B cell (primary cell): ENCODE data around the gene IDS. TPM values are rescaled to one million over a fixed set of nuclear protein-coding genes. Genes with fewer than 3 reads are reported as not detected.

Experiments used
- ATAC-seq: fragments of 200-7000 bp; cut with Tn5 transposase; one replicate; pipeline ENCODE4 v1.10.0; 2021; ENCODE audit warnings: low read depth, mild to moderate bottlenecking, moderate number of reproducible peaks, moderate library complexity
- CTCF ChIA-PET: fragments of 350-600 bp; sonication (Branson Sonifier 250); formaldehyde crosslinking; loops from one replicate; lab custom pipeline; 2021; ENCODE audit warnings: antibody characterized with exemption, inconsistent platforms; lab: Charles Lee
- POLR2A ChIA-PET: fragments of 350-600 bp; sonication (Branson Sonifier 250); formaldehyde crosslinking; loops from one replicate; lab custom pipeline; 2021; ENCODE audit warnings: antibody characterized with exemption; lab: Charles Lee
- DNase-seq: peaks from one replicate; pipeline ENCODE4 v3.0.0; 2013
- H2AFZ ChIP-seq: 2 replicates; pipeline ENCODE4 v1.6.1; 2012; ENCODE audit warnings: mild to moderate bottlenecking, low read depth, low read length; ENCODE audit not compliant: insufficient read depth, poor library complexity, severe bottlenecking
- H3K27ac ChIP-seq, 2 donors: 1 replicate in 1 of 2; 2 replicates in 1 of 2; pipeline ENCODE4 v1.5.1; 2012 to 2013; ENCODE audit warnings: low read length in 2 of 2, mild to moderate bottlenecking in 2 of 2, moderate library complexity in 1 of 2
- H3K27me3 ChIP-seq, 4 experiments: fragments of 200-600 bp in 1 of 4; sonication (generic) in 1 of 4; replicated peaks in 1 of 4; 1 replicate in 2 of 4; 2 replicates in 2 of 4; pipeline versions ENCODE4 v1.6.1 to v1.7.0; 2013 to 2016; ENCODE audit warnings: low read length in 3 of 4, mild to moderate bottlenecking in 2 of 4, mixed read lengths in 1 of 4, moderate library complexity in 1 of 4; ENCODE audit not compliant: insufficient read depth in 4 of 4, control insufficient read depth in 3 of 4; ENCODE audit errors: control extremely low read depth in 1 of 4
- H3K36me3 ChIP-seq, 2 experiments: replicated peaks in 1 of 2; 1 replicate in 1 of 2; 2 replicates in 1 of 2; pipeline versions ENCODE4 v1.6.1 to v1.7.1; 2013; ENCODE audit warnings: low read length in 1 of 2; ENCODE audit not compliant: insufficient read depth in 2 of 2, control insufficient read depth in 1 of 2; ENCODE audit errors: control extremely low read depth in 1 of 2, extremely low read depth in 1 of 2
- H3K4me1 ChIP-seq, 2 donors: fragments of 200-600 bp in 1 of 2; sonication (generic) in 1 of 2; 1 replicate in 1 of 2; 2 replicates in 1 of 2; pipeline versions ENCODE4 v1.5.1 to v1.6.1; 2013 to 2017; ENCODE audit warnings: low read length in 2 of 2; ENCODE audit not compliant: control insufficient read depth in 2 of 2, insufficient read depth in 2 of 2
- H3K4me2 ChIP-seq: replicated peaks from 2 replicates; pipeline ENCODE3; 2012; ENCODE audit warnings: mild to moderate bottlenecking, low read depth, low read length; ENCODE audit not compliant: poor library complexity, severe bottlenecking
- H3K4me3 ChIP-seq, 5 experiments: fragments of 200-600 bp in 1 of 5; sonication (generic) in 1 of 5; 1 replicate in 3 of 5; 2 replicates in 2 of 5; pipeline versions ENCODE4 v1.5.1 to v1.7.0; 2011 to 2016; ENCODE audit warnings: low read length in 4 of 5, mild to moderate bottlenecking in 4 of 5, low read depth in 2 of 5, control low read depth in 1 of 5, moderate library complexity in 1 of 5; ENCODE audit not compliant: insufficient read depth in 1 of 5; ENCODE audit errors: control extremely low read depth in 1 of 5, extremely low read depth in 1 of 5
- H3K79me2 ChIP-seq: fragments of 200-600 bp; sonication (generic); one replicate; pipeline ENCODE4 v1.6.0; 2016; ENCODE audit warnings: low read length; ENCODE audit not compliant: control insufficient read depth, insufficient read depth
- H3K9ac ChIP-seq: fragments of 200-600 bp; sonication (generic); 2 replicates; pipeline ENCODE4 v1.6.1; 2017; ENCODE audit warnings: mild to moderate bottlenecking, low read length, moderate library complexity
- H3K9me3 ChIP-seq, 3 donors: one replicate each; pipeline versions ENCODE4 v1.6.1 to v1.7.1; 2013; ENCODE audit warnings: low read length in 2 of 3; ENCODE audit not compliant: control insufficient read depth in 2 of 3, insufficient read depth in 1 of 3; ENCODE audit errors: control extremely low read depth in 1 of 3
- H4K20me1 ChIP-seq: 2 replicates; pipeline ENCODE4 v1.6.0; 2012; ENCODE audit warnings: mild to moderate bottlenecking, low read length; ENCODE audit not compliant: insufficient read depth, control insufficient read depth, poor library complexity, severe bottlenecking
- H3K27ac Mint-ChIP-seq: one replicate; pipeline ENCODE4 v1.8.0; 2021; ENCODE audit warnings: mixed read lengths
- H3K27me3 Mint-ChIP-seq: one replicate; pipeline ENCODE4 v1.8.0; 2021; ENCODE audit warnings: mixed read lengths
- H3K4me1 Mint-ChIP-seq: one replicate; pipeline ENCODE4 v1.8.0; 2021; ENCODE audit warnings: mixed read lengths
- H3K4me3 Mint-ChIP-seq: one replicate; pipeline ENCODE4 v1.8.0; 2021; ENCODE audit warnings: mixed read lengths
- H3K9me3 Mint-ChIP-seq: one replicate; pipeline ENCODE4 v1.8.0; 2022; ENCODE audit warnings: mixed read lengths; ENCODE audit not compliant: insufficient read depth
- CTCF ChIP-seq: fragments of 200-600 bp; IDR thresholded peaks from one replicate; pipeline ENCODE4 v1.8.0; 2022; ENCODE audit warnings: antibody characterized with exemption, mild to moderate bottlenecking
- EZH2 ChIP-seq: IDR thresholded peaks from 2 replicates; pipeline ENCODE4 v1.6.1; 2012; ENCODE audit warnings: borderline replicate concordance, low read depth, mild to moderate bottlenecking, moderate library complexity, low read length; ENCODE audit not compliant: insufficient read depth, poor library complexity, severe bottlenecking
- WGBS: methylation state at CpG from one replicate; pipeline ENCODE4 v1.1.5; 2013; ENCODE audit warnings: missing lambda C conversion rate; ENCODE audit not compliant: insufficient coverage; 5-methylcytosine and 5-hydroxymethylcytosine counted together
- intact Hi-C: fragments of 100-400 bp; cut with micrococcal nuclease; formaldehyde crosslinking; loops from one replicate; pipeline ENCODE4 v1.10.0; 2022
- polyA plus RNA-seq: library from polyadenylated mRNA; depleted of rRNA; stranded (reverse); fragments of >200 nt; gene quantifications from 2 replicates; pipeline ENCODE4 v1.2.3, GENCODE V29; 2012
- total RNA-seq, 2 donors: library from RNA; stranded (reverse); fragments of 120-200 nt in 1 of 2; gene quantifications; 1 replicate in 1 of 2; 2 replicates in 1 of 2; pipeline versions ENCODE4 v1.2.3 to v1.2.4, GENCODE V29; 2013 to 2022

IDS gene
- total and polyA plus RNA-seq, 2 donors (not counting 1 experiment from before 2014, with no cell fraction given), result 85.3 to 169 TPM

GRCh38 chrX:149510386-149510785 is 5.3 kb upstream of the IDS start:
- peaks cover 9% of the 10 kb centered on the region for H3K4me1 Mint-ChIP-seq
- Histone ChIP-seq H3K9ac (no peak overlapping the region), H3K4me2 (no peak overlapping the region), H2AFZ (no peak overlapping the region), H3K4me3 (no peak overlapping the region), H3K27me3 (peaks cover 0 to 5% (median 0%) of the 10 kb centered on the region in 4 experiments), H3K27ac (no peak overlapping the region), H3K9me3 (no peaks in the 10 kb centered on the region), H4K20me1 (no peaks in the 10 kb centered on the region), H3K36me3 (no peaks in the 10 kb centered on the region), H3K79me2 (peaks cover 5% of the 10 kb centered on the region), H3K4me1 (peaks cover 5 to 6% of the 10 kb centered on the region in 2 donors)
- H3K4me3 Mint-ChIP-seq, result no peak overlapping the region
- H3K27me3 Mint-ChIP-seq, result peaks cover 2% of the 10 kb centered on the region
- WGBS, result no CpG with 5 or more reads among the region's 4 CpGs
- no peaks in the 10 kb centered on the region for H3K9me3 Mint-ChIP-seq
- H3K27ac Mint-ChIP-seq, result no peak overlapping the region
- DNase-seq (no peak), ATAC-seq (no peak)
- ChIA-PET CTCF (interaction anchor here (2.4 kb wide), 1 partner anchor 30 kb away, joined by 20 read pairs; the partner anchor contains the start of gene EOLA1), POLR2A (no interaction called here)
- TF ChIP-seq CTCF (no peak), EZH2 (no peak)
- intact Hi-C loops, result no loop called here

- POLR2A ChIA-PET, result no interaction called here
- no peak overlapping the region for H3K4me3 Mint-ChIP-seq
- Histone ChIP-seq H3K9me3 (no peaks in the 10 kb centered on the region), H3K27me3 (peaks cover 0 to 5% (median 0%) of the 10 kb centered on the region in 4 experiments), H3K27ac (no peak overlapping the region), H3K4me1 (peaks cover 12 to 18% of the 10 kb centered on the region in 2 donors), H3K4me2 (no peak overlapping the region), H4K20me1 (no peaks in the 10 kb centered on the region), H3K9ac (no peak overlapping the region), H2AFZ (no peak overlapping the region), H3K36me3 (no peaks in the 10 kb centered on the region), H3K4me3 (no peak overlapping the region), H3K79me2 (peaks cover 14% of the 10 kb centered on the region)
- CTCF ChIA-PET, result no interaction called here
- no CpG with 5 or more reads among the region's 1 CpG for WGBS
- no peaks in the 10 kb centered on the region for H3K9me3 Mint-ChIP-seq
- peaks cover 2% of the 10 kb centered on the region for H3K27me3 Mint-ChIP-seq
- DNase-seq, result no peak
- ATAC-seq, result no peak
- TF ChIP-seq CTCF (no peak), EZH2 (no peak)
- peaks cover 12% of the 10 kb centered on the region for H3K4me1 Mint-ChIP-seq
- intact Hi-C loops, result no loop called here
- H3K27ac Mint-ChIP-seq, result no peak overlapping the region
Observed at GRCh38 chrX:149508467-149508866, 3.4 kb upstream of the IDS start.
